ENCODE measurements around the gene TRMT1L.

- TF ChIP-seq EZH2 (IDR thresholded peaks at IDR 0.05) (no peak), POLR2AphosphoS5 (IDR thresholded peaks at IDR 0.05; ENCODE audit: borderline replicate concordance, low read depth, low read length) (no peak), FOXP2 (optimal IDR thresholded peaks at IDR 0.05; ENCODE audit: control extremely low read depth, extremely low read length, insufficient read depth) (no peak)
These were observed 76.3 kb downstream of the TRMT1L start for GRCh38 chr1:185080422-185080821.
